NCI-H2171 (cell line): ENCODE measurements around the gene LHFPL6.

Experiments
- DNase-seq: peaks from one replicate; lab custom pipeline; 2025; lab: John Stamatoyannopoulos, UW

The LHFPL6 gene

GRCh38 chr13:39590466-39591036, 12.4 kb downstream of the LHFPL6 start:
- no peak for DNase-seq

GRCh38 chr13:39588384-39588783, 14.6 kb downstream of the LHFPL6 start:
- DNase-seq, result no peak

- DNase-seq, result no peak
Measured at GRCh38 chr13:39587939-39588338, 15.1 kb downstream of the LHFPL6 start.

GRCh38 chr13:39586958-39587605, 15.9 kb downstream of the LHFPL6 start:
- DNase-seq, result no peak

GRCh38 chr13:39586151-39586550, 16.8 kb downstream of the LHFPL6 start:
- no peak for DNase-seq

- DNase-seq, result no peak
Measured at GRCh38 chr13:39585219-39585618, 17.8 kb downstream of the LHFPL6 start.

GRCh38 chr13:39580881-39581575, 22.0 kb downstream of the LHFPL6 start:
- DNase-seq, result no peak

- no peak for DNase-seq
Measured at GRCh38 chr13:39578821-39579291, 24.1 kb downstream of the LHFPL6 start.

- no peak for DNase-seq
Measured at GRCh38 chr13:39577838-39578491, 25.0 kb downstream of the LHFPL6 start.

- DNase-seq, result no peak
Measured at GRCh38 chr13:39577203-39577602, 25.8 kb downstream of the LHFPL6 start.

- no peak for DNase-seq
Measured at GRCh38 chr13:39575641-39576238, 27.3 kb downstream of the LHFPL6 start.

GRCh38 chr13:39571502-39572092, 31.4 kb downstream of the LHFPL6 start:
- DNase-seq, result no peak

- DNase-seq, result no peak
Measured at GRCh38 chr13:39567569-39567968, 35.4 kb downstream of the LHFPL6 start.

GRCh38 chr13:39566216-39566869, 36.6 kb downstream of the LHFPL6 start:
- DNase-seq, result no peak

- no peak for DNase-seq
Measured at GRCh38 chr13:39565036-39565949, 37.7 kb downstream of the LHFPL6 start.

GRCh38 chr13:39563470-39563735, 39.6 kb downstream of the LHFPL6 start:
- no peak for DNase-seq

- no peak for DNase-seq
Measured at GRCh38 chr13:39561971-39562370, 41.0 kb downstream of the LHFPL6 start.

- no peak for DNase-seq
Measured at GRCh38 chr13:39559847-39560246, 43.1 kb downstream of the LHFPL6 start.

- DNase-seq, result no peak
Measured at GRCh38 chr13:39557285-39557955, 45.6 kb downstream of the LHFPL6 start.

GRCh38 chr13:39556866-39557265, 46.1 kb downstream of the LHFPL6 start:
- no peak for DNase-seq
